HG02759 (cell line): Measurements from ENCODE around the gene LAMA3.
A peak's percentile ranks its signal among the peaks of the same experiment; 100 is the strongest.
"Not testable (repeated sequence)": the region's sequence is repeated elsewhere in the genome, so short reads cannot be mapped to it uniquely, and the experiment has no call there.

Experiments
- ATAC-seq: cut with Tn5 transposase; IDR thresholded peaks from one replicate; pipeline ENCODE4 v1.9.1; 2021; ENCODE audit warnings: mild to moderate bottlenecking, moderate library complexity; ENCODE audit not compliant: unreplicated experiment

Gene LAMA3

DNA sequence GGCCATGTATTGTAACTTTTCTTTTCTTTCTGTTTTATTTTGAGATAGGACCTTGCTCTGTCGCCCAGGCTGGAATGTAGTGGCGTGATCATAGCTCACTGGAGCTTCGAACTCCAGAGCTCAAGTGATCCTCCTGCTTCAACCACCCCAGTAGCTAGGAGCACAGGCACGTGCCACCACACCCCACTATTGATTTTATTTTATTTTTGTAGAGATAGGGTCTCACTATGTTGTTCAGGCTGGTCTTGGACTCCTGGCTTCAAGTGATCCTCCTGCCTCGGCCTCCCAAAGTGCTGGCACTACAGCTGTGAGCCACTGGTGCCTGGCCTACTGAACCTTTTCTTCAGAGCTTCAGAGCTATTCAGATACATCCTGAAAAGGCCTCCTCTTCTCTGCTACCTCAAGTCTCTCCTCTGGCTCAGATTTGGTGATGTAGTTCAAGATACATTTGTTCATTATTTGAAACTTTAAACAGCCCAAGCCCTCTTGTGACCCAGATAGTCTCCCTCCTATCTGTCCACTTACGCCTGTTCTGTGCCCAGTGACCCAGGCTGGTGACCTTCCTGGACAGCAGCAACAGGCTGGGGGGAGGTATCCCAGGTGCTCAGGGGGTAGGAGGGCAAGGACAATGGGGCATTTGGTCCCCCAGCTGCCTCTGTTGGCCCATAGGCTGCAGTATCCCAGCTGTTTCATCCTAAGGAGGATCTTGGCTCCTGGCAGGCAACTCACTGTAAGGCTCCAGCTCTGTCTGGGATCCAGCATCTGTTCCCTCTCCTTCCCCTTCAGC lies 38.6 kb downstream of the LAMA3 start:
- ATAC-seq: no peak

DNA sequence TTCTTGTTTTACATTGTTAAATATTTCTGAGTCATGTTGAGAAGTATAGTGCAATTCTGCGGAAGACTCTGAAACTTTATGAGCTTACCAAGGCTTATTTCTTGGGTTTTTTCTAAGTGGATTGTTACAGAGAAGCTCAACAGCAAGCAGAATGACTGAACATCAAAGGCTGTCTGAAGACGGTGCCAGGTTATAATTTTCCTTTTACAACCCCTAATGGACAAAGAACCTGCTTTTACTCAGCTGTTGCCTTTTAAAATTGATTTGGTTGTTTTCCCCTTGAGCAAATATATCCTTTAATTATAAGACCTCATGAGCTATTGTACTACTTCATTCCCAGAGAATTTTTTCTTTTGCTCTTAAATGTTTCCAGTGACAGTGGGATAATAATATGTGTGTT lies 41.6 kb downstream of the LAMA3 start:
- no peak for ATAC-seq

- no peak for ATAC-seq
Observed at GRCh38 chr18:23731861-23732260, 42.6 kb downstream of the LAMA3 start.

- ATAC-seq: no peak
Observed at GRCh38 chr18:23732439-23732838, 43.2 kb downstream of the LAMA3 start.

GRCh38 chr18:23733265-23733664 lies 44.0 kb downstream of the LAMA3 start:
- not testable (repeated sequence) for ATAC-seq

GRCh38 chr18:23733895-23734294 lies 44.6 kb downstream of the LAMA3 start:
- ATAC-seq: no peak

GRCh38 chr18:23735021-23735464 lies 45.8 kb downstream of the LAMA3 start:
- peak; percentile 78 for ATAC-seq

- no peak for ATAC-seq
Observed at GRCh38 chr18:23737578-23737977, 48.3 kb downstream of the LAMA3 start.

DNA sequence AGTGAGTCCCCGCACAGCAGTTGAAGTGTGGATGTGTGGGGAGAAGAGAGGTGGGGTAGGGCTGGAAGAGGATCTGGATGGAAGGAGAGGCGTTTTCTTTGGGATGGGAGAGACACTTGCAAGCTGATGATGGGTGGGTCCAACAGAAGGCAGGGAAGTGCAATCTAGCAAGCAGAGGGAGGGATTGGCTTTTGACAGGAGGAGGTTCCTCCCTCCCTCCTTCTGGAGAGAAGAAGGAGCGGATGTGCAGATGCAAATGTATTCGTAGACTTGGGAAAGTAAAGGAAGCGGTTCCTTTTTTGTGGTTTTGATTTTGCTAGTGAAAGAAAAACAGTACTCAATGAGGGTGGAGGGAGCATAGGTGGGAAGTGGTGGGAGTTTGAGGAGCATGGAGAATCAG lies 48.9 kb downstream of the LAMA3 start:
- ATAC-seq: no peak

- ATAC-seq: no peak
Observed at GRCh38 chr18:23738575-23738974, 49.3 kb downstream of the LAMA3 start.

DNA sequence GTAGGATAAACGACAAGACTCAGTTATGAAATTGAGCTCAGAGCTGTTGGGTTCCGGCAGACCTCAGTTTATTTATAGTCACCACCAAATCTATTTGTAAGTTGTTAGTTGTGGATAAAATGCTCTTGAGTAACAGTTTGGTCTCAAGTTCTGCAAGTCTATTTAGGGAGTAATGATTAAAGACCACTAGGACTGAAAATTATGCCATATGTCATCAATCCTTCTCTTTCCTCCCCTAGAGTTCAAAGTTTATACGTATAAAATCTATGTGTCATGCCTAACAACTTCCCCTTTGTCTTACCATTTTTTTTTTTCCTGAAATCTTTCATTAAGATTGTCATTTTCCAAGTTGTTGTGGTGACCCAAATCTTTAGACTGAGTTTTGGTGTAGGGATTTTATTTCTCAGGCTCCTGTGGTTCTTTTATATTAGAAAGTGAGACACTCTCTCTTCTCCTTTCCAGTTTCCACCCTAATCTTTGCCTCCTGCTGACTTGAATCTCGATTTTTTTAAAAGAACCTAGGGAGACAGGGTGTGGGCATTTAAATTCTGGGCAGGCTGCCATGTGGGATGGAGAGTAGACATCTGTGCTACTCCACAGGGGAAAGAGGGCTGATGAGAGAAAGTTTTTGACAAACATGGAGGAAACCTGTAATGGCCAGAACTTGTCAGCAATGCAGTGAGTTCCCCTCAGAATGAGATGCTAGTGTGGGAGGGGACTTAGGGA lies 51.0 kb downstream of the LAMA3 start:
- ATAC-seq: no peak

- peak; percentile 44 for ATAC-seq
Observed at GRCh38 chr18:23741967-23742366, 52.7 kb downstream of the LAMA3 start.

- no peak for ATAC-seq
Observed at GRCh38 chr18:23743733-23744333, 54.6 kb downstream of the LAMA3 start.

- no peak for ATAC-seq
Observed at GRCh38 chr18:23745366-23745765, 56.1 kb downstream of the LAMA3 start.

GRCh38 chr18:23746851-23747250 lies 57.6 kb downstream of the LAMA3 start:
- no peak for ATAC-seq

DNA sequence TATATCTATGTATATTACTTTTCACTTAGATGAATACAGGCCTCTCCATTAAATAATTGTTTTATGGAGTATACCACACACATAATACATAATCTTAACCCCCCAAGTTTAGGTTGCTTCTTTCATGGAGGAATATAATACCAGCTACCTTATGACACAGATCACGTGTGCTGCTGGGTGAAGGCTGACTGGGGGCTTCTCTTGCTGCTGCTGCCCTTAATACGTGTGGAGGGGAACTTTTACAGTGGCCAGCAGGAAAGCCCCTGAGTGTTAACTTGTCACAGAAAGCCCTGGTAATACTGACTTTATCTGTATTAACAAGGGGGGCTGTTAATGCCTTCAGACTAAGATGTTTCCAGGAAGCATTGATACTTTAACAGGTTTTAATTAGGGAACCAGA lies 63.1 kb downstream of the LAMA3 start:
- no peak for ATAC-seq

GRCh38 chr18:23752796-23753195 lies 63.5 kb downstream of the LAMA3 start:
- ATAC-seq: no peak

DNA sequence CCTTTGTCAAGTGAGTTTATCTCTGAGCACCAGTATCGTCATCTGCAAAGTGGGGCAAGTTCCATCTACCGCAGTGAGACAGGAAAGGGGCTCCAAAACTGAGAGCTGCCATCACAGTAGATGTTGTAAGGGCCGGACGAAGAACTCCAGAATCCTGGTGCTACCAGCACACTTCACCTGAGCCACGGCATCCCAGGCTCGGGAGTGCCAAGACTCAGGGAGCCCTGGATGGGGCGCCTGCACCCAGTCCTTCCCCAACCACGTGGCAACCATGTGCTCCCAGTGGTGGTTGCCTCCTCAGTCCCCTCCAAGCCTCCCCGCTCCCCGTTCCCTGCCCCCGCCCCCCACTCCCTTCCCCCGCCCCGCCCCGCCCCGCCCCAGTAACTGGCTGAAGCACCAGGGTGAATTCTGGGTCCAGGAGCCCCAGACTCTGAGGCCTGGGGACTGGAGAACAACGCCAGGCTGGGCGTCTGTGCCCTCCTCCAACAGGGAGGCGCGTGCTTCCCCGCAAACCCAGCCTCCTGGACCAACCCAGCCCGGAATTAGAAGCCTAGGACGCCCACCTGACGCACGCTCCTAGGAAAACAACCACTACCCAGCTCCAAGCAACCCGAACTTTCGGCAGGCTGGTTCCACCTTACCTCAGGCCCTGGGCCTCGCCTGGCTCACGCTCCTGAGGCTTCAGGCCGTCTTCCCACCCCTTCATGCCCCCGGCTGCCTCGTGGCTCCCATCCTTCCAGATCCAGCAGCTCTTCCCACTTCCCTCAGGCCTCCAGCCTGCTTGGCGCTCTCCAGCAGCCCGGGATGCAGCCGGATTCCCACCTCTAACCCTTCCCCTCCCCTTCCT lies 67.6 kb downstream of the LAMA3 start:
- no peak for ATAC-seq

GRCh38 chr18:23757437-23757733 lies 68.1 kb downstream of the LAMA3 start:
- no peak for ATAC-seq

DNA sequence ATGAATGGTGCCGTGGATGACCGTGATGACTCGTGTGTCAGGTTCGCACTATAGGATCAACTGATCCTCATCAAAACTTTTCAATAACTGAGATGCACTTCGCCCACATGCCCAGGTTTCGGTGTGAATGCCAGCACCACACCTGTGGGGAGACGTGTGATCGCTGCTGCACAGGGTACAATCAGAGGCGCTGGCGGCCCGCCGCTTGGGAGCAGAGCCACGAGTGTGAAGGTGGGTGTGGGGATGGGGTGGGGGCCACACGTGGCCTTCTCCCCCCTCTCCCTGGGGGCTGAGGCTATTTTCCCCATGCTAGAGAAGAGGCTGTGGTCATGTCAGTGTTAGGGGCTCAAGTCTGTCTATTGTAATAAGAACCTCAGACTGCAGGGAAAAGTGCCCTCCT lies 69.0 kb downstream of the LAMA3 start:
- ATAC-seq: no peak

GRCh38 chr18:23761941-23762340 lies 72.7 kb downstream of the LAMA3 start:
- ATAC-seq: no peak
